Omental fat pad (tissue), 4 donors: Measurements from ENCODE around the gene KRTAP9-4. TPM values are rescaled to one million over a fixed set of nuclear protein-coding genes. Genes with fewer than 3 reads are reported as not detected.
"Not testable (repeated sequence)": the region's sequence is repeated elsewhere in the genome, so short reads cannot be mapped to it uniquely, and the experiment has no call there.

Experiments used
- ATAC-seq: fragments of 150-250 bp; one replicate; pipeline ENCODE4 v1.9.1; 2016; ENCODE audit warnings: mild to moderate bottlenecking, moderate library complexity; ENCODE audit not compliant: low FRiP score
- DNase-seq: peaks from one replicate; pipeline ENCODE4 v3.0.0-alpha.2; 2019; ENCODE audit warnings: low spot score
- CTCF ChIP-seq, 3 donors: fragments of 450-650 bp; IDR thresholded peaks; one replicate each; pipeline ENCODE4 v1.5.1; 2016 to 2017; ENCODE audit warnings: antibody characterized with exemption in 3 of 3, mild to moderate bottlenecking in 3 of 3, moderate library complexity in 2 of 3
- total RNA-seq, 4 donors: library from RNA; depleted of rRNA; stranded (reverse); fragments of >200 nt; gene quantifications; one replicate each; pipeline ENCODE4 v1.1.0, GENCODE V29; 2016

KRTAP9-4 gene
- total RNA-seq, 4 donors from 2014 or later, result not detected

- ATAC-seq (no peak), DNase-seq (no peak)
- TF ChIP-seq CTCF (IDR thresholded peaks at IDR 0.05), result no peak
These were observed 17.8 kb upstream of the KRTAP9-4 start for GRCh38 chr17:41231731-41232130.

GRCh38 chr17:41232399-41233105 lies 16.9 kb upstream of the KRTAP9-4 start, which contains the start of gene KRTAP9-3:
KRTAP9-3 (plus strand) TSS chr17:41232449; CDS start chr17:41232502, 53 bp downstream.
- ATAC-seq, DNase-seq: not testable (repeated sequence)

- ATAC-seq, DNase-seq: not testable (repeated sequence)
These were observed 12.4 kb upstream of the KRTAP9-4 start for GRCh38 chr17:41237116-41237515.

GRCh38 chr17:41237949-41238437 lies 11.5 kb upstream of the KRTAP9-4 start, which contains the start of gene KRTAP9-8:
KRTAP9-8 (plus strand) TSS chr17:41237999; CDS start chr17:41238052, 53 bp downstream.
- not testable (repeated sequence) for ATAC-seq, DNase-seq

GRCh38 chr17:41246995-41247787 lies 2.3 kb upstream of the KRTAP9-4 start:
- not testable (repeated sequence) for ATAC-seq, DNase-seq

- no peak for TF ChIP-seq CTCF (IDR thresholded peaks at IDR 0.05)
- no peak for ATAC-seq
- DNase-seq, result no peak
These were observed 1.8 kb downstream of the KRTAP9-4 start for GRCh38 chr17:41251261-41251660.

GRCh38 chr17:41254861-41255260 lies 5.4 kb downstream of the KRTAP9-4 start:
- no peak for DNase-seq
- no peak for TF ChIP-seq CTCF (IDR thresholded peaks at IDR 0.05)

GRCh38 chr17:41255381-41256290 lies 6.1 kb downstream of the KRTAP9-4 start, which contains the start of gene KRTAP9-9:
KRTAP9-9 (plus strand) TSS chr17:41255384.
- DNase-seq, ATAC-seq: not testable (repeated sequence)

More at GRCh38 chr17:41254861-41255260, 5.4 kb downstream of the KRTAP9-4 start:
- ATAC-seq, result no peak

GRCh38 chr17:41256291-41256685 lies 6.8 kb downstream of the KRTAP9-4 start:
- TF ChIP-seq CTCF (IDR thresholded peaks at IDR 0.05), result no peak
- ATAC-seq (no peak), DNase-seq (no peak)
